HCT116 (cell line): Measurements from ENCODE around the gene NRIP2. TPM values are rescaled to one million over a fixed set of nuclear protein-coding genes. Genes with fewer than 3 reads are reported as not detected.

ENCODE experiments used
- ATAC-seq: fragments of 200-7000 bp; cut with Tn5 transposase; 2 replicates; pipeline ENCODE4 v1.9.1; 2020; ENCODE audit warnings: mild to moderate bottlenecking, moderate library complexity
- BruUV-seq: library from RNA; stranded (reverse); fragments of 400-500 nt; replicated peaks from 2 replicates; lab custom pipeline; 2021; lab: Mats Ljungman, UMichigan
- CTCF ChIA-PET: fragments of 300-600 bp; sonication (Branson Sonifier 250); formaldehyde crosslinking; loops from one replicate; lab custom pipeline; 2021; ENCODE audit warnings: antibody characterized with exemption; lab: Charles Lee
- POLR2A ChIA-PET: fragments of 300-600, 350-600 bp; sonication (Branson Sonifier 250); formaldehyde crosslinking; loops from one replicate; lab custom pipeline; 2021; ENCODE audit warnings: antibody characterized with exemption; lab: Charles Lee
- RAD21 ChIA-PET, 2 experiments: fragments of 300-600 bp; sonication (Branson Sonifier 250); formaldehyde crosslinking; loops; one replicate each; lab custom pipeline; 2023; ENCODE audit warnings: low total read pairs in 2 of 2; ENCODE audit not compliant: uncharacterized antibody in 2 of 2, unreplicated experiment in 2 of 2, low non-redundant PET in 1 of 2; lab: Charles Lee
- DNase-seq: peaks from one replicate; pipeline ENCODE4 v3.0.0-alpha.2; 2010; ENCODE audit warnings: low read depth, low spot score
- H2AFZ ChIP-seq: fragments of 200-600 bp; shearing (Covaris generic), sonication (generic); 2 replicates; pipeline ENCODE4 v1.6.1; 2017; ENCODE audit warnings: low read depth, mixed run types, mixed read lengths, antibody characterized with exemption, low read length; ENCODE audit not compliant: poor library complexity, severe bottlenecking
- H3K27ac ChIP-seq: 2 replicates; pipeline ENCODE4 v1.5.1; 2012; ENCODE audit warnings: low read depth, low read length
- H3K27me3 ChIP-seq: fragments of 200-600 bp; sonication (generic); 2 replicates; pipeline ENCODE4 v1.6.1; 2016; ENCODE audit warnings: mixed run types, low read length, mixed read lengths; ENCODE audit not compliant: insufficient read depth
- H3K36me3 ChIP-seq, 2 experiments: fragments of 200-500 bp in 1 of 2; fragments of 200-600 bp in 1 of 2; sonication (Bioruptor generic) in 1 of 2; sonication (generic) in 1 of 2; 2 replicates each; pipeline versions ENCODE4 v1.5.1 to v1.6.1; 2014 to 2016; ENCODE audit warnings: low read length in 2 of 2, inconsistent platforms in 1 of 2, mixed read lengths in 1 of 2, mixed run types in 1 of 2; ENCODE audit not compliant: insufficient read depth in 2 of 2, control insufficient read depth in 1 of 2
- H3K4me1 ChIP-seq, 2 experiments: fragments of 200-600 bp in 1 of 2; sonication (generic) in 1 of 2; 2 replicates each; pipeline versions ENCODE4 v1.5.1 to v1.6.1; 2012 to 2017; ENCODE audit warnings: low read length in 2 of 2, inconsistent platforms in 1 of 2, mild to moderate bottlenecking in 1 of 2, mixed read lengths in 1 of 2, mixed run types in 1 of 2, moderate library complexity in 1 of 2; ENCODE audit not compliant: insufficient read depth in 2 of 2, control insufficient read depth in 1 of 2
- H3K4me2 ChIP-seq: fragments of 200-600 bp; sonication (generic); 2 replicates; pipeline ENCODE4 v1.6.1; 2017; ENCODE audit warnings: mixed run types, low read length, mixed read lengths
- H3K4me3 ChIP-seq, 2 experiments: fragments of 200-600 bp in 1 of 2; sonication (generic) in 1 of 2; replicated peaks in 1 of 2; 2 replicates each; pipeline ENCODE4 v1.5.1; 2011 to 2016; ENCODE audit warnings: low read length in 2 of 2, control low read depth in 1 of 2, low read depth in 1 of 2, mild to moderate bottlenecking in 1 of 2, mixed read lengths in 1 of 2, mixed run types in 1 of 2
- H3K79me2 ChIP-seq: fragments of 200-600 bp; sonication (generic); 2 replicates; pipeline ENCODE4 v1.6.1; 2017; ENCODE audit warnings: mild to moderate bottlenecking, mixed run types, low read length, moderate library complexity, mixed read lengths; ENCODE audit not compliant: insufficient read depth
- H3K9ac ChIP-seq: fragments of 200-600 bp; sonication (generic); 2 replicates; pipeline ENCODE4 v1.6.1; 2016; ENCODE audit warnings: low read length, mixed read lengths
- H3K9me2 ChIP-seq: fragments of 200-600 bp; sonication (generic), shearing (Covaris generic); 2 replicates; pipeline ENCODE4 v1.6.1; 2017; ENCODE audit warnings: mixed run types, mild to moderate bottlenecking, moderate library complexity; ENCODE audit not compliant: insufficient read depth
- H3K9me3 ChIP-seq, 2 experiments: fragments of 200-500 bp in 1 of 2; fragments of 200-600 bp in 1 of 2; sonication (Bioruptor generic) in 1 of 2; sonication (generic) in 1 of 2; 2 replicates each; pipeline ENCODE4 v1.6.1; 2014 to 2017; ENCODE audit warnings: low read length in 2 of 2, mixed read lengths in 2 of 2, inconsistent platforms in 1 of 2, low read depth in 1 of 2, mild to moderate bottlenecking in 1 of 2, mixed run types in 1 of 2, moderate library complexity in 1 of 2; ENCODE audit not compliant: control insufficient read depth in 1 of 2, insufficient read depth in 1 of 2
- H4K20me1 ChIP-seq: fragments of 200-600 bp; sonication (generic), shearing (Covaris generic); 2 replicates; pipeline ENCODE4 v1.6.1; 2017; ENCODE audit warnings: mixed run types, mild to moderate bottlenecking, moderate library complexity; ENCODE audit not compliant: insufficient read depth
- ATF3 ChIP-seq: IDR thresholded peaks from 2 replicates; pipeline ENCODE4 v1.6.1; 2012
- CTCF ChIP-seq, 3 experiments: fragments of 200-600 bp in 1 of 3; sonication (generic) in 1 of 3; IDR thresholded peaks in 2 of 3; conservative IDR thresholded peaks in 1 of 3; 2 replicates each; pipeline ENCODE4 v1.5.1; 2012 to 2017; ENCODE audit warnings: low read depth in 2 of 3, low read length in 2 of 3, antibody characterized with exemption in 1 of 3, borderline replicate concordance in 1 of 3, control low read depth in 1 of 3, mild to moderate bottlenecking in 1 of 3, mixed read lengths in 1 of 3, mixed run types in 1 of 3, moderate library complexity in 1 of 3; ENCODE audit not compliant: insufficient read depth in 1 of 3
- EZH2phosphoT487 ChIP-seq: fragments of 200-600 bp; IDR thresholded peaks from 2 replicates; pipeline ENCODE4 v1.6.1; 2018; ENCODE audit warnings: antibody characterized with exemption, borderline replicate concordance
- POLR2A ChIP-seq: IDR thresholded peaks from 2 replicates; pipeline ENCODE4 v1.7.0; 2011; ENCODE audit warnings: borderline replicate concordance; ENCODE audit not compliant: insufficient read depth, insufficient read length; ENCODE audit errors: extremely low read depth
- POLR2AphosphoS5 ChIP-seq: IDR thresholded peaks from 2 replicates; pipeline ENCODE4 v1.6.1; 2011; ENCODE audit warnings: mild to moderate bottlenecking, low read depth, low read length, moderate library complexity
- REST ChIP-seq: IDR thresholded peaks from 2 replicates; pipeline ENCODE4 v1.6.1; 2012; ENCODE audit warnings: low read depth
- SIN3A ChIP-seq: IDR thresholded peaks from 2 replicates; pipeline ENCODE4 v1.6.1; 2012; ENCODE audit warnings: low read depth
- SRF ChIP-seq: IDR thresholded peaks from 2 replicates; pipeline ENCODE4 v1.6.1; 2012; ENCODE audit warnings: low read depth
- YY1 ChIP-seq: IDR thresholded peaks from 2 replicates; pipeline ENCODE4 v1.6.1; 2011; ENCODE audit warnings: low read length, low read depth, moderate library complexity, mild to moderate bottlenecking; ENCODE audit not compliant: insufficient replicate concordance; ENCODE audit errors: extremely low read depth
- intact Hi-C: fragments of 100-400 bp; cut with micrococcal nuclease; formaldehyde crosslinking; loops from 2 replicates; pipeline ENCODE4 v1.10.0; 2022
- total RNA-seq: library from RNA; stranded (reverse); gene quantifications from one replicate; pipeline ENCODE4 v1.2.1, GENCODE V29; 2021; ENCODE audit not compliant: unreplicated experiment

Gene NRIP2
- total RNA-seq, 1 experiment from 2014 or later: not detected

DNA sequence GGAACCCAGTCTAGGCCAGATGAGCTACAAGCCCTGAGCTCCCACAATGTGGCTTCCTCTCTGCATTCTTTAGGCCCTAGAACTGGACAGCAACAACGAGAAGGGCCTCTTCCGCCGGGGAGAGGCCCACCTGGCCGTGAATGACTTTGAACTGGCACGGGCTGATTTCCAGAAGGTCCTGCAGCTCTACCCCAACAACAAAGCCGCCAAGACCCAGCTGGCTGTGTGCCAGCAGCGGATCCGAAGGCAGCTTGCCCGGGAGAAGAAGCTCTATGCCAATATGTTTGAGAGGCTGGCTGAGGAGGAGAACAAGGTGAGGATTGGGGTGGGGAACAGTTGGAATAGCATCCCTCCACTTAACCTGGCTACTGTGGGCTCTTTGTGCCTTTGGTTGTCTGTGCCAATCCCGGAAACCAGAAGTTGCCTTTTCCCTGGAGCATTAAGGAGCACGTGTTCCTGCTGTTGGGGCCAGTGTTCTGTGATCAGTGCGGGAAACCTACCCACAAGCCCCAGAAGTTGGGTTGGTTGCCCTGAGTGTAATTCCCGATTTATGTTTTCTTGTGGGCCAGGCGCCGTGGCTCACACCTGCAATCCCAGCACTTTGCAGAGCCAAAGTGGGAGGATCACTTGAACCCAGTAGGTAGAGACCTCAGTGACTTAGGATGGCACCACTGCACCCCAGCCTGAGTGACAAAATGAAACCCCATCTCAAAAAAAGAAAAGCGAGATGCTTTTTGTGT, 33.6 kb downstream of the NRIP2 start:
- H3K9ac ChIP-seq: no peak overlapping the region
- no peak overlapping the region for H2AFZ ChIP-seq
- RAD21 ChIA-PET: no interaction called here
- TF ChIP-seq YY1: no peak
- no peak for TF ChIP-seq CTCF (IDR thresholded peaks at IDR 0.05 in 2 of 3, conservative IDR thresholded peaks at IDR 0.05 in 1 of 3; ENCODE audit: borderline replicate concordance in 1 of 3, insufficient read depth in 1 of 3, low read depth in 2 of 3, low read length in 2 of 3)
- TF ChIP-seq SRF: no peak
- TF ChIP-seq POLR2AphosphoS5: no peak
- no peak for TF ChIP-seq SIN3A
- H3K79me2 ChIP-seq: peaks cover 61% of the 10 kb centered on the region
- H3K27me3 ChIP-seq: no peaks in the 10 kb centered on the region
- BruUV-seq: no TSS peak
- POLR2A ChIA-PET: no interaction called here
- ATAC-seq: no peak
- H3K27ac ChIP-seq: no peak overlapping the region
- no peak overlapping the region for H3K4me2 ChIP-seq
- CTCF ChIA-PET: no interaction called here
- H4K20me1 ChIP-seq: peaks cover 22% of the 10 kb centered on the region; the same call in 1 of the 2 replicates
- intact Hi-C loops: no loop called here
- no peak for DNase-seq
- H3K9me2 ChIP-seq: no peaks in the 10 kb centered on the region
- H3K36me3 ChIP-seq: peaks cover 70 to 100% of the 10 kb centered on the region in 2 experiments
- H3K4me1 ChIP-seq: peaks cover 5 to 9% of the 10 kb centered on the region in 2 experiments; a peak in 2 of 4 replicates
- no peaks in the 10 kb centered on the region for H3K9me3 ChIP-seq
- no peak overlapping the region for H3K4me3 ChIP-seq

GRCh38 chr12:2800046-2800570, 34.7 kb downstream of the NRIP2 start:
- Histone ChIP-seq H3K27me3 (no peaks in the 10 kb centered on the region), H2AFZ (no peak overlapping the region), H3K27ac (no peak overlapping the region), H3K79me2 (peaks cover 65% of the 10 kb centered on the region), H3K36me3 (peaks cover 62 to 91% of the 10 kb centered on the region in 2 experiments), H3K9ac (no peak overlapping the region), H3K4me1 (peaks cover 5 to 11% of the 10 kb centered on the region in 2 experiments; a peak in 2 of 4 replicates), H3K9me3 (no peaks in the 10 kb centered on the region), H3K4me3 (no peak overlapping the region), H3K9me2 (no peaks in the 10 kb centered on the region), H4K20me1 (peaks cover 22% of the 10 kb centered on the region; the same call in 1 of the 2 replicates), H3K4me2 (no peak overlapping the region)
- BruUV-seq: no TSS peak
- RAD21 ChIA-PET: no interaction called here
- DNase-seq: no peak
- POLR2A ChIA-PET: no interaction called here
- ATAC-seq: no peak
- intact Hi-C loops: no loop called here
- CTCF ChIA-PET: no interaction called here
- TF ChIP-seq POLR2A (no peak), EZH2phosphoT487 (no peak), REST (no peak), CTCF (IDR thresholded peaks at IDR 0.05 in 2 of 3, conservative IDR thresholded peaks at IDR 0.05 in 1 of 3; ENCODE audit: borderline replicate concordance in 1 of 3, insufficient read depth in 1 of 3, low read depth in 2 of 3, low read length in 2 of 3) (no peak), ATF3 (no peak)
